Astrocyte of the hippocampus (primary cell): ENCODE measurements around the gene GMPPA.

Source experiments
- DNase-seq: peaks from one replicate; pipeline ENCODE4 v3.0.0; 2011; ENCODE audit warnings: low read depth, low spot score

The GMPPA gene

GRCh38 chr2:219539926-219540678, 41.4 kb downstream of the GMPPA start:
- no peak for DNase-seq

- DNase-seq, result no peak
Observed at GRCh38 chr2:219540784-219541504, 42.3 kb downstream of the GMPPA start.

GRCh38 chr2:219541611-219542180, 43.0 kb downstream of the GMPPA start:
- DNase-seq, result peak; percentile 89

- no peak for DNase-seq
Observed at GRCh38 chr2:219542931-219543595, 44.4 kb downstream of the GMPPA start.

- DNase-seq, result peak; percentile 100
Observed at GRCh38 chr2:219543596-219544358, 45.1 kb downstream of the GMPPA start, which contains the start of the genes CHPF and TMEM198. CHPF (minus strand) TSS chr2:219543809; CDS start chr2:219543538, 271 bp downstream. TMEM198 (plus strand) TSS chr2:219544028; CDS start chr2:219544728, 700 bp downstream.

GRCh38 chr2:219544567-219544966, 45.9 kb downstream of the GMPPA start:
- no peak for DNase-seq

GRCh38 chr2:219545295-219545942, 46.7 kb downstream of the GMPPA start:
- no peak for DNase-seq

GRCh38 chr2:219545943-219546352, 47.3 kb downstream of the GMPPA start:
- DNase-seq, result no peak

- no peak for DNase-seq
Observed at GRCh38 chr2:219547621-219548020, 48.9 kb downstream of the GMPPA start.

- no peak for DNase-seq
Observed at GRCh38 chr2:219548990-219549389, 50.3 kb downstream of the GMPPA start.

- no peak for DNase-seq
Observed at GRCh38 chr2:219549619-219550018, 50.9 kb downstream of the GMPPA start.

GRCh38 chr2:219551441-219552381, 53.0 kb downstream of the GMPPA start:
- DNase-seq, result peak; percentile 59

GRCh38 chr2:219552382-219553167, 53.9 kb downstream of the GMPPA start:
- DNase-seq, result peak; percentile 94

- DNase-seq, result no peak
Observed at GRCh38 chr2:219553168-219553417, 54.4 kb downstream of the GMPPA start.

- DNase-seq, result no peak
Observed at GRCh38 chr2:219553463-219553963, 54.8 kb downstream of the GMPPA start.

GRCh38 chr2:219554350-219554749, 55.7 kb downstream of the GMPPA start:
- DNase-seq, result no peak

- DNase-seq, result no peak
Observed at GRCh38 chr2:219555956-219556355, 57.3 kb downstream of the GMPPA start.

- DNase-seq, result no peak
Observed at GRCh38 chr2:219556413-219556812, 57.7 kb downstream of the GMPPA start.
